SK-N-SH treated with all-trans-retinoic acid at 6 μM for 48 hours (cell line): ENCODE measurements around the gene HRK.

Source experiments
- ATAC-seq: fragments of 200-7000 bp; cut with Tn5 transposase; 3 replicates; pipeline ENCODE4 v1.9.1; 2020; ENCODE audit warnings: mild to moderate bottlenecking, moderate library complexity
- ARNTL ChIP-seq: fragments of 450-650 bp; formaldehyde crosslinking; IDR thresholded peaks from 2 replicates; pipeline ENCODE4 v1.5.0; 2020; ENCODE audit warnings: low read depth, mild to moderate bottlenecking, moderate library complexity, borderline replicate concordance
- BACH2 ChIP-seq: fragments of 250-450 bp; sonication (Bioruptor Pico); IDR thresholded peaks from 2 replicates; pipeline ENCODE4 v1.9.0; 2021; ENCODE audit warnings: mild to moderate bottlenecking, borderline replicate concordance
- CREB5 ChIP-seq: fragments of 250-450 bp; sonication (Bioruptor Pico); IDR thresholded peaks from 2 replicates; pipeline ENCODE4 v1.5.1; 2020; ENCODE audit warnings: low read depth, mild to moderate bottlenecking, moderate library complexity
- CSDC2 ChIP-seq: fragments of 250-450 bp; sonication (Bioruptor Pico); IDR thresholded peaks from 2 replicates; pipeline ENCODE4 v1.5.0; 2020; ENCODE audit warnings: mild to moderate bottlenecking, moderate library complexity
- CSRNP3 ChIP-seq: fragments of 250-450 bp; sonication (Bioruptor Pico); IDR thresholded peaks from 2 replicates; pipeline ENCODE4 v1.5.1; 2021; ENCODE audit warnings: mild to moderate bottlenecking, moderate library complexity
- ESRRG ChIP-seq: fragments of 250-450 bp; sonication (Bioruptor Pico); IDR thresholded peaks from 2 replicates; pipeline ENCODE4 v1.6.1; 2021; ENCODE audit warnings: mild to moderate bottlenecking
- ISL1 ChIP-seq: fragments of 250-450 bp; sonication (Bioruptor Pico); IDR thresholded peaks from 2 replicates; pipeline ENCODE4 v2.1.2; 2022; ENCODE audit warnings: mild to moderate bottlenecking, moderate library complexity
- OSR1 ChIP-seq: fragments of 250-450 bp; sonication (Bioruptor Pico); IDR thresholded peaks from 2 replicates; pipeline ENCODE4 v1.8.0; 2022; ENCODE audit warnings: moderate library complexity, mild to moderate bottlenecking, inconsistent platforms
- PATZ1 ChIP-seq: fragments of 250-450 bp; sonication (Bioruptor Pico); IDR thresholded peaks from 2 replicates; pipeline ENCODE4 v1.8.0; 2020; ENCODE audit warnings: mild to moderate bottlenecking, moderate library complexity, borderline replicate concordance
- PPARA ChIP-seq: fragments of 250-450 bp; sonication (Bioruptor Pico); IDR thresholded peaks from 2 replicates; pipeline ENCODE4 v1.5.0; 2020; ENCODE audit warnings: mild to moderate bottlenecking, borderline replicate concordance
- SNAI2 ChIP-seq: fragments of 250-450 bp; sonication (Bioruptor Pico); IDR thresholded peaks from 2 replicates; pipeline ENCODE4 v1.5.0; 2020; ENCODE audit warnings: mild to moderate bottlenecking, moderate library complexity
- TCF4 ChIP-seq: fragments of 250-450 bp; sonication (Bioruptor Pico); IDR thresholded peaks from 2 replicates; pipeline ENCODE4 v1.8.0; 2021; ENCODE audit warnings: mild to moderate bottlenecking, moderate library complexity, borderline replicate concordance
- TOX ChIP-seq: fragments of 250-450 bp; sonication (Bioruptor Pico); IDR thresholded peaks from 2 replicates; pipeline ENCODE4 v1.8.0; 2021; ENCODE audit warnings: mild to moderate bottlenecking, moderate library complexity, borderline replicate concordance
- TSHZ2 ChIP-seq: fragments of 250-450 bp; sonication (Bioruptor Pico); IDR thresholded peaks from 2 replicates; pipeline ENCODE4 v1.5.0; 2020; ENCODE audit warnings: mild to moderate bottlenecking, moderate library complexity
- ZC3H10 ChIP-seq: fragments of 250-450 bp; sonication (Bioruptor Pico); IDR thresholded peaks from 2 replicates; pipeline ENCODE4 v1.5.1; 2021; ENCODE audit warnings: mild to moderate bottlenecking, moderate library complexity
- ZFP3 ChIP-seq: fragments of 250-450 bp; sonication (Bioruptor Pico); IDR thresholded peaks from 2 replicates; pipeline ENCODE4 v1.5.0; 2020; ENCODE audit warnings: mild to moderate bottlenecking, moderate library complexity
- ZFP30 ChIP-seq: fragments of 450-650 bp; formaldehyde crosslinking; IDR thresholded peaks from 2 replicates; pipeline ENCODE4 v1.5.0; 2022; ENCODE audit warnings: mild to moderate bottlenecking, moderate library complexity
- ZNF565 ChIP-seq: fragments of 450-650 bp; formaldehyde crosslinking; conservative IDR thresholded peaks from 2 replicates; pipeline ENCODE4 v1.5.0; 2020; ENCODE audit warnings: low read depth, mild to moderate bottlenecking, moderate library complexity
- ZNF70 ChIP-seq: fragments of 450-650 bp; formaldehyde crosslinking; IDR thresholded peaks from 2 replicates; pipeline ENCODE4 v1.5.0; 2020; ENCODE audit warnings: mild to moderate bottlenecking, moderate library complexity
- ZNF8 ChIP-seq: fragments of 450-650 bp; formaldehyde crosslinking; IDR thresholded peaks from 2 replicates; pipeline ENCODE4 v1.5.0; 2020; ENCODE audit warnings: mild to moderate bottlenecking, moderate library complexity

The HRK gene

GRCh38 chr12:116881877-116882507 is 751 bp upstream of the HRK start (continued):
- TF ChIP-seq TSHZ2 = no peak
- no peak for TF ChIP-seq TOX
- TF ChIP-seq ZFP3 (CRISPR knock-in tag) = no peak
- no peak for TF ChIP-seq SNAI2

- ATAC-seq = peak; percentile 72
- TF ChIP-seq ZNF70 (CRISPR knock-in tag) (no peak), TCF4 (no peak), BACH2 (CRISPR knock-in tag) (no peak), SNAI2 (no peak), PATZ1 (CRISPR knock-in tag) (no peak), ZC3H10 (no peak), OSR1 (no peak), PPARA (no peak), ZFP3 (CRISPR knock-in tag) (no peak), CREB5 (CRISPR knock-in tag) (no peak), ESRRG (CRISPR knock-in tag) (no peak), ARNTL (CRISPR knock-in tag) (no peak), ZFP30 (CRISPR knock-in tag) (no peak), TOX (no peak), ISL1 (CRISPR knock-in tag) (no peak), CSRNP3 (CRISPR knock-in tag) (no peak), ZNF8 (no peak), CSDC2 (CRISPR knock-in tag) (no peak)
- TF ChIP-seq, all 23 proteins: peak for 0
Measured at GRCh38 chr12:116880817-116881324, 370 bp downstream of the HRK start.

- TF ChIP-seq ZNF8 (no peak), ZNF565 (CRISPR knock-in tag) (no peak), PATZ1 (CRISPR knock-in tag) (no peak), ARNTL (CRISPR knock-in tag) (no peak), ZC3H10 (no peak), CREB5 (CRISPR knock-in tag) (no peak), ZNF70 (CRISPR knock-in tag) (no peak)
- peak; percentile 9; the same call in 1 of the 3 replicates for ATAC-seq
Measured at GRCh38 chr12:116880213-116880816, 926 bp downstream of the HRK start.
